ENCODE data around the gene VEGFD.

The VEGFD gene

GRCh38 chrX:15301924-15302323 is 82.3 kb downstream of the VEGFD start:
- DNase-seq (ENCODE audit: low read depth) = no peak

DNA sequence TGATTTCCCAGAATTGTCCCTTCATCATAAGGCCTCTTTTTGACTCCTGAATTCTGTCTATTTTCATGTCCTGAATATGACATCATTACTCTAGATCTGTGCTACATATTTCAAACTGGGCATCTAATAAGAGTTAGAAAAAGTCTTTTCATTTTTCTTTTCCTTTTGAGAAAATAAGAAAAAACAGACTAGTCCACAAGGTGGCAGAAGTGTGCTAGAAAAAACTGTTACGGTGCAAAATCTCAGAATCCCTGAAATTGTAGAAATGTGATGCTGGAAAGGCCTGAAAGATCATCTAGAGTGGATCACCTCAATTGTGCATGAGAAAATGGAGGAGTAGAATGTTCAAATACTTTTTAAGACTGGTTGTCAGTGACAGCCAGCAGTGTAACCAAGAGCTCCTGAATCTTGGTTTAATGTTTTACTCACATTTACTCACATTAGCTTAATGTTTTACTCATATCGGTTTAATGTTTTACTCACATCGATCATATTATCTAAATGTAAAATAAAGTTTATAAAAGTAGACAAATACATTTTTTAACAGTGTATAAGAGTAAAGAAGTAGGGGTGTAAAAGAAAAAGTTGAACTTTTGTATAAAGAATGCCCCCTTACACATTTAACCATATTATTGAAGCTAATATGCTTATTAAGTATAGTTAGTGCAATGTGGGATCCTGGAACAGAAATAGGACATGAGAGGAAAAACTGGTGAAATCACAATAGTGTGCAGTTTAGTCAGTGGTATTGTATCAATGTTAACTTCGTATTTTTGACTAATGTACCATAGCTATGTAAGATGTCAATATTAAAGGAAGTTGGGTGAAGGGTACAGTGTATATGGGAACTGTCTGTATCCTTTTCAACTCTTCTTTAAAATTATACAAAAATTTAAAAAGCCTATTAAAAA is 84.0 kb downstream of the VEGFD start:
- no peak for DNase-seq (ENCODE audit: low read depth)

GRCh38 chrX:15298780-15299179 is 85.4 kb downstream of the VEGFD start:
- no peak for DNase-seq (ENCODE audit: low read depth)

- DNase-seq (ENCODE audit: low read depth) = no peak
Observed at GRCh38 chrX:15298201-15298600, 86.0 kb downstream of the VEGFD start.
